Esophagus muscularis mucosa (tissue), 4 donors: ENCODE measurements around the gene CCDC116. TPM values are rescaled to one million over a fixed set of nuclear protein-coding genes. Genes with fewer than 3 reads are reported as not detected.

Experiments
- DNase-seq: peaks from one replicate; pipeline ENCODE4 v3.0.0-alpha.2; 2017; ENCODE audit errors: extremely low spot score
- H3K27ac ChIP-seq, 4 donors: fragments of 200-600 bp; sonication (generic); replicated peaks in 1 of 4; 1 replicate in 3 of 4; 2 replicates in 1 of 4; pipeline ENCODE4 v1.5.1; 2016 to 2019; ENCODE audit warnings: mild to moderate bottlenecking in 1 of 4
- H3K27me3 ChIP-seq, 4 donors: fragments of 200-600 bp; sonication (generic); one replicate each; pipeline versions ENCODE4 v1.5.1 to v1.6.0; 2016 to 2019
- H3K36me3 ChIP-seq, 4 donors: fragments of 200-600 bp; sonication (generic); one replicate each; pipeline ENCODE4 v1.5.1; 2016 to 2019
- H3K4me1 ChIP-seq, 4 donors: fragments of 200-600 bp; sonication (generic); one replicate each; pipeline ENCODE4 v1.5.1; 2016 to 2019
- H3K4me3 ChIP-seq, 4 donors: fragments of 200-600 bp; sonication (generic); 1 replicate in 2 of 4; 2 replicates in 2 of 4; pipeline ENCODE4 v1.5.1; 2016 to 2019; ENCODE audit warnings: mild to moderate bottlenecking in 4 of 4, moderate library complexity in 1 of 4
- H3K9me3 ChIP-seq, 4 donors: fragments of 200-600 bp; sonication (generic); 1 replicate in 3 of 4; 2 replicates in 1 of 4; pipeline ENCODE4 v1.5.1; 2016 to 2019
- CTCF ChIP-seq, 3 experiments: fragments of 200-600 bp in 2 of 3; fragments of 450-650 bp in 1 of 3; sonication (generic) in 2 of 3; IDR thresholded peaks; one replicate each; pipeline ENCODE4 v1.5.1; 2017 to 2019; ENCODE audit warnings: antibody characterized with exemption in 3 of 3, mild to moderate bottlenecking in 2 of 3, moderate library complexity in 1 of 3
- EP300 ChIP-seq: sonication (generic); formaldehyde crosslinking; IDR thresholded peaks from one replicate; pipeline ENCODE4 v1.6.1; 2017; ENCODE audit warnings: antibody characterized with exemption
- POLR2A ChIP-seq: fragments of 450-650 bp; IDR thresholded peaks from one replicate; pipeline ENCODE4 v1.6.1; 2017; ENCODE audit warnings: antibody characterized with exemption, moderate library complexity, mild to moderate bottlenecking, low read depth
- POLR2AphosphoS5 ChIP-seq, 2 donors: sonication (generic); formaldehyde crosslinking; IDR thresholded peaks; one replicate each; pipeline ENCODE4 v1.6.1; 2017; ENCODE audit warnings: antibody characterized with exemption in 2 of 2
- WGBS: methylation state at CpG from one replicate; pipeline ENCODE4 v1.1.5; 2018; 5-methylcytosine and 5-hydroxymethylcytosine counted together
- intact Hi-C: fragments of 100-400 bp; cut with DNase I; formaldehyde crosslinking; loops from one replicate; pipeline ENCODE4 v1.15.1; 2023
- total RNA-seq, 4 donors: library from RNA; depleted of rRNA; stranded (reverse); fragments of >200 nt; gene quantifications; one replicate each; pipeline versions ENCODE4 v1.1.0 to v1.2.1, GENCODE V29; 2016

CCDC116 gene
- total RNA-seq, 4 donors from 2014 or later, result 0.26 to 0.99 (median 0.55) TPM

GRCh38 chr22:21623648-21623970, 9.0 kb upstream of the CCDC116 start:
- intact Hi-C loops, result no loop called here
- WGBS, result 88% methylated on average over 6 of the region's 7 CpGs
- no peak for TF ChIP-seq CTCF (IDR thresholded peaks at IDR 0.05)
- TF ChIP-seq POLR2A, result no peak
- TF ChIP-seq POLR2AphosphoS5 (IDR thresholded peaks at IDR 0.05), result no peak
- TF ChIP-seq EP300, result no peak
- H3K36me3 ChIP-seq, result peaks cover 0 to 35% (median 26%) of the 10 kb centered on the region in 4 donors
- H3K4me3 ChIP-seq, result no peak overlapping the region
- H3K27ac ChIP-seq, result peak overlapping the region in 2 of 4 donors; percentile 18 to 37
- H3K4me1 ChIP-seq, result peaks cover 28 to 63% (median 46%) of the 10 kb centered on the region in 4 donors
- no peaks in the 10 kb centered on the region for H3K9me3 ChIP-seq
- no peak for DNase-seq
- H3K27me3 ChIP-seq, result no peaks in the 10 kb centered on the region

GRCh38 chr22:21624120-21624879, 8.3 kb upstream of the CCDC116 start:
- 48% methylated on average over 8 of the region's 8 CpGs for WGBS
- Histone ChIP-seq H3K4me1 (peaks cover 34 to 65% (median 53%) of the 10 kb centered on the region in 4 donors), H3K27ac (peak overlapping the region in 1 of 4 donors; percentile 18), H3K36me3 (peaks cover 0 to 28% (median 24%) of the 10 kb centered on the region in 4 donors), H3K9me3 (no peaks in the 10 kb centered on the region), H3K4me3 (no peak overlapping the region), H3K27me3 (no peaks in the 10 kb centered on the region)
- TF ChIP-seq POLR2AphosphoS5 (IDR thresholded peaks at IDR 0.05) (no peak), CTCF (IDR thresholded peaks at IDR 0.05) (peak in 1 of 3 experiments; percentile 23)
- intact Hi-C loops, result no loop called here
- no peak for DNase-seq

- no peak for DNase-seq
- H3K36me3 ChIP-seq, result peaks cover 0 to 27% (median 24%) of the 10 kb centered on the region in 4 donors
- H3K9me3 ChIP-seq, result no peaks in the 10 kb centered on the region
- intact Hi-C loops, result no loop called here
- H3K4me3 ChIP-seq, result no peak overlapping the region
- no peaks in the 10 kb centered on the region for H3K27me3 ChIP-seq
- H3K4me1 ChIP-seq, result peaks cover 35 to 70% (median 57%) of the 10 kb centered on the region in 4 donors
- H3K27ac ChIP-seq, result no peak overlapping the region
- 79% methylated on average over 12 of the region's 12 CpGs for WGBS
- TF ChIP-seq CTCF (IDR thresholded peaks at IDR 0.05) (no peak), POLR2A (no peak), POLR2AphosphoS5 (IDR thresholded peaks at IDR 0.05) (no peak), EP300 (no peak)
Observed at GRCh38 chr22:21624880-21625791, 7.4 kb upstream of the CCDC116 start.

- no peak for TF ChIP-seq POLR2AphosphoS5 (IDR thresholded peaks at IDR 0.05)
- no peak for TF ChIP-seq CTCF (IDR thresholded peaks at IDR 0.05)
- Histone ChIP-seq H3K27me3 (no peaks in the 10 kb centered on the region), H3K4me1 (peaks cover 33 to 62% (median 51%) of the 10 kb centered on the region in 4 donors), H3K27ac (no peak overlapping the region), H3K4me3 (no peak overlapping the region), H3K9me3 (no peaks in the 10 kb centered on the region), H3K36me3 (peaks cover 0 to 25% (median 23%) of the 10 kb centered on the region in 4 donors)
- intact Hi-C loops, result no loop called here
- no peak for DNase-seq
- WGBS, result 67% methylated on average over 4 of the region's 4 CpGs
Observed at GRCh38 chr22:21626073-21626734, 6.4 kb upstream of the CCDC116 start.
